HEK293 (cell line): ENCODE measurements around the gene ERI3.

Source experiments
- CTCF ChIA-PET: fragments of 350-600 bp; formaldehyde crosslinking; extraction: SDS; loops from one replicate; lab custom pipeline; 2021; ENCODE audit warnings: antibody characterized with exemption; lab: Yijun Ruan, JAX
- POLR2A ChIA-PET: fragments of 300-600 bp; formaldehyde crosslinking; extraction: SDS; loops from one replicate; lab custom pipeline; 2020; ENCODE audit warnings: antibody characterized with exemption, inconsistent platforms; lab: Yijun Ruan, JAX
- H3K27ac ChIP-seq: fragments of 200-500 bp; sonication (Bioruptor generic); 2 replicates; pipeline ENCODE4 v1.5.1; 2014; ENCODE audit warnings: low read depth, low read length, control low read depth, inconsistent platforms; ENCODE audit errors: extremely low read depth
- H3K36me3 ChIP-seq, 2 experiments: fragments of 200-500 bp in 1 of 2; sonication (Bioruptor generic) in 1 of 2; 1 replicate in 1 of 2; 2 replicates in 1 of 2; pipeline ENCODE4 v1.5.1; 2014 to 2017; ENCODE audit warnings: inconsistent platforms in 2 of 2, low read length in 2 of 2; ENCODE audit not compliant: control insufficient read depth in 2 of 2, insufficient read depth in 1 of 2
- H3K4me1 ChIP-seq: fragments of 200-500 bp; sonication (Bioruptor generic); 2 replicates; pipeline ENCODE4 v1.5.1; 2014; ENCODE audit warnings: mild to moderate bottlenecking, low read length, inconsistent platforms; ENCODE audit not compliant: control insufficient read depth, insufficient read depth
- H3K4me3 ChIP-seq: 2 replicates; pipeline ENCODE4 v1.5.1; 2011; ENCODE audit warnings: low read depth, mild to moderate bottlenecking, control low read depth, low read length, moderate library complexity
- H3K9me3 ChIP-seq: fragments of 200-500 bp; sonication (Bioruptor generic); 2 replicates; pipeline ENCODE4 v1.5.1; 2014; ENCODE audit warnings: low read depth, low read length, inconsistent platforms; ENCODE audit not compliant: control insufficient read depth, insufficient read depth
- EGR2 ChIP-seq: fragments of 450-650 bp; formaldehyde crosslinking; IDR thresholded peaks from 2 replicates; pipeline ENCODE4 v1.5.1; 2016; ENCODE audit warnings: low read depth, missing biosample characterization, missing genetic modification characterization
- MZF1 ChIP-seq: fragments of 450-650 bp; formaldehyde crosslinking; IDR thresholded peaks from 2 replicates; pipeline ENCODE4 v1.5.1; 2017; ENCODE audit warnings: missing biosample characterization, missing genetic modification characterization, borderline replicate concordance
- ZFHX2 ChIP-seq: fragments of 450-650 bp; formaldehyde crosslinking; conservative IDR thresholded peaks from 2 replicates; pipeline ENCODE4 v1.5.1; 2016; ENCODE audit warnings: missing biosample characterization, missing genetic modification characterization
- ZNF248 ChIP-seq: fragments of 450-650 bp; formaldehyde crosslinking; IDR thresholded peaks from 2 replicates; pipeline ENCODE4 v1.5.1; 2017; ENCODE audit warnings: missing biosample characterization, missing genetic modification characterization
- ZNF274 ChIP-seq, 2 experiments: fragments of 200-500 bp in 1 of 2; fragments of 450-650 bp in 1 of 2; sonication (Bioruptor generic) in 1 of 2; formaldehyde crosslinking in 1 of 2; IDR thresholded peaks; 2 replicates each; pipeline versions ENCODE4 v1.5.1 to v1.6.1; 2014 to 2016; ENCODE audit warnings: borderline replicate concordance in 1 of 2, inconsistent platforms in 1 of 2, low read length in 1 of 2, missing biosample characterization in 1 of 2, missing genetic modification characterization in 1 of 2
- ZNF341 ChIP-seq: fragments of 450-650 bp; formaldehyde crosslinking; IDR thresholded peaks from 2 replicates; pipeline ENCODE4; 2016; ENCODE audit warnings: low read depth, missing biosample characterization, missing genetic modification characterization
- ZNF510 ChIP-seq: fragments of 450-650 bp; formaldehyde crosslinking; IDR thresholded peaks from 2 replicates; pipeline ENCODE4 v1.5.1; 2018; ENCODE audit warnings: mild to moderate bottlenecking, missing genetic modification characterization, missing biosample characterization; ENCODE audit not compliant: insufficient replicate concordance
- ZNF513 ChIP-seq: fragments of 450-650 bp; IDR thresholded peaks from 2 replicates; pipeline ENCODE4 v1.5.1; 2018; ENCODE audit warnings: missing biosample characterization, missing genetic modification characterization
- ZNF580 ChIP-seq: fragments of 450-650 bp; formaldehyde crosslinking; IDR thresholded peaks from 2 replicates; pipeline ENCODE4 v1.5.1; 2016; ENCODE audit warnings: missing biosample characterization, missing genetic modification characterization
- ZNF600 ChIP-seq: fragments of 450-650 bp; formaldehyde crosslinking; IDR thresholded peaks from 2 replicates; pipeline ENCODE4 v1.5.1; 2016; ENCODE audit warnings: missing biosample characterization, missing genetic modification characterization
- ZNF660 ChIP-seq: fragments of 450-650 bp; IDR thresholded peaks from 2 replicates; pipeline ENCODE4 v1.5.1; 2018; ENCODE audit warnings: missing biosample characterization, mild to moderate bottlenecking, missing genetic modification characterization
- ZNF707 ChIP-seq: fragments of 450-650 bp; formaldehyde crosslinking; IDR thresholded peaks from 2 replicates; pipeline ENCODE4 v1.5.1; 2016; ENCODE audit warnings: missing biosample characterization, missing genetic modification characterization
- ZNF777 ChIP-seq: fragments of 450-650 bp; formaldehyde crosslinking; IDR thresholded peaks from 2 replicates; pipeline ENCODE4 v1.5.1; 2017; ENCODE audit warnings: missing biosample characterization, missing genetic modification characterization, borderline replicate concordance
- TF ChIP-seq, protein P1 (sequence below): fragments of 450-650 bp; formaldehyde crosslinking; IDR thresholded peaks from 2 replicates; pipeline ENCODE4 v1.5.1; 2016; ENCODE audit warnings: missing biosample characterization, missing genetic modification characterization

Gene ERI3

DNA sequence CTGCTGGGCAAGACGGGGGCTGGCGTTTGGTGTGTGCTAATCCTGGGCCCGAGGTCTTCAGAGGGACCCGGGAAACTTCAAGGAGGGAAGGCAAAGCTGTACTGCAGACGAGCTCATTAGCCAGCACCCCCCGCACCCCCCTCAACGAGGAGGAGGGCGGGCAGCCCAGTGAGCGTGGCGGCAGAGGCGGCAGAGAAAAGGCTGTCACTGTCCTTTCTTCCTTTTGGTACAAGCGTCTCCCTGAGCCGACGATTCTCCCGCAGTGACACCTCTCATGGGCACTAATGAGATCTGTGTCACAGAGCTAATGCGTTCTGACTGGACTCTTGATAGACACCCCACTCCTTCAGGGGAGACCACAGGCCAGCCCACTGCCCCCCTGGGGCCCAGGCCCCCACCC lies 112.3 kb downstream of the ERI3 start:
- CTCF ChIA-PET, result no interaction called here
- Histone ChIP-seq H3K36me3 (peaks cover 0 to 59% of the 10 kb centered on the region in 2 experiments; a peak in 1 of 3 replicates), H3K4me1 (peaks cover 15% of the 10 kb centered on the region), H3K4me3 (no peak overlapping the region), H3K27ac (no peak overlapping the region), H3K9me3 (no peaks in the 10 kb centered on the region)
- TF ChIP-seq ZNF777 (tag by site-specific recombination), result no peak
- no peak for TF ChIP-seq ZNF510 (tag by site-specific recombination)
- TF ChIP-seq ZNF707 (tag by site-specific recombination), result no peak
- no peak for TF ChIP-seq ZNF248 (tag by site-specific recombination)
- no peak for TF ChIP-seq ZNF274 (IDR thresholded peaks at IDR 0.05; ENCODE audit: low read length)
- no peak for TF ChIP-seq ZNF274 (tag by site-specific recombination; IDR thresholded peaks at IDR 0.05; ENCODE audit: borderline replicate concordance)
- no peak for TF ChIP-seq ZNF513 (tag by site-specific recombination)
- no peak for TF ChIP-seq ZNF660
- TF ChIP-seq ZNF580 (tag by site-specific recombination), result no peak
- no peak for TF ChIP-seq ZFHX2 (tag by site-specific recombination)
- POLR2A ChIA-PET, result no interaction called here

DNA sequence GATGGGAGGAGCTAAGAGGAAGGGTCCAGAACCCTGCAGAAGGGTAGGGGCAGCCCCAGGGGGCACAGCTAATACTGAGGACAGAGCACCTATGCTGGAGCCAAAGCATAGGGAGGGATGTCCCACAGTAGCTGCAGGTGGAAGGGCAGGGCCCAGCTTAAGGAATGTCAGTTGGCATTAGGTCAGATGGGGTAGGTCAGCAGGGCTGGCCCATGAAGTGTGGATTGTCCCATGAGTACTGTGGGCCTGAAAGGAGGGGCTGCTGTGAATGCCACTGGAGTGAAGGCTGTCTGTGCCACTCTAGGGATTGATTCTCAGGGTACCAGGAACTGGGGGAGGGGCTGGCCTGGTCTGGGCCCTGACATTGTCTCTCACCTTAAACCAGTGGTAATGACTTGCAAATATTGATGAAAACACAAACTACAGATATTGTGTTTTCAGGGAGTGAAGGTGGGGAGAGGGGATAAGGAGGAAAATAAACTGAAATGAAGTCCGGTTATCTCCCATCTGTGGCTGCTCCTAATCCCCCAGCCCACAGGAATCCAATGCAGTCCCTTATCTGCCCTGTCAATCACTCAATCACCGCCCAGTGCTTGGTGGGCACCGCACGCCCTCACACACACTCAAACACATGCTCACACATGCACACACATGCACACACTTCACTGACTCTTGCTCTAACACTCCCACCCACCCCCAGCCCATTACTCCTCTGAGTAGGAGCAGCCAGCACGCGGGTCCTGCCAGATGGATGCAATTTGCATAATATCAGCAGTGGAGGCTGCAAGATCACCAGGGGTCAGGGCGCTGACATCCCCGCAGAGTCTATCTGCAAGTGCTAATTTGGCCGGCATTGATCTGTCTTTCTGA lies 114.0 kb downstream of the ERI3 start:
- POLR2A ChIA-PET, result no interaction called here

DNA sequence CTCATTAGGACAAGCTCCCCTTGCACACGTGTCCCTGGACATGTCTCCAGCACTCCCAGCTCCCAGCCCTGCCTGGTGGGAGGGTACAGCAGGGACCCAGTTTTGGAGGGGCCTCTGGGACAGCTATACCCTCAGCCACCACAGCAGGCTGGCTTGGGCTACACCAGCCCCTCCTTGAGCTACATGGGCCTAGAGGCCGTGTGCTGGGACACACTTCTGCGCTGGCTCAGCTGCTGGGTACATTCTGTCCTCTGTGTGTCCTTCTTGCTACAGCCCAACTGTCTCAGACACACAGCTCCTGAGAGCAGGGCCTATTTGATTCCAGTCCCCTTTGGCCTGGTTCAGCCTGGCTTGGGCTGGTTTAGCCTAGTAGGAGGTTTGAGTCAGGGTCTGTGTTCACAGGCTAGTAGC lies 115.1 kb downstream of the ERI3 start:
- H3K36me3 ChIP-seq, result peaks cover 0 to 38% of the 10 kb centered on the region in 2 experiments; a peak in 1 of 3 replicates
- no peaks in the 10 kb centered on the region for H3K9me3 ChIP-seq
- no peak overlapping the region for H3K4me3 ChIP-seq
- TF ChIP-seq ZNF600 (tag by site-specific recombination) (peak; percentile 13; the same call in 1 of the 2 replicates), ZNF341 (tag by site-specific recombination) (no peak)
- peak overlapping the region; percentile 45; the same call in 1 of the 2 replicates for H3K27ac ChIP-seq
- peaks cover 19% of the 10 kb centered on the region for H3K4me1 ChIP-seq
- POLR2A ChIA-PET, result no interaction called here
- CTCF ChIA-PET, result interaction anchor here (0.5 to 1.2 kb wide), 4 partner anchors 8 to 355 kb away, joined by 3 to 4 read pairs (median 4); no protein-coding TSS in a partner anchor

More for the DNA sequence above, 114.0 kb downstream of the ERI3 start:
- Histone ChIP-seq H3K4me1 (peaks cover 19% of the 10 kb centered on the region), H3K36me3 (peaks cover 0 to 44% of the 10 kb centered on the region in 2 experiments; a peak in 1 of 3 replicates), H3K4me3 (no peak overlapping the region), H3K9me3 (no peaks in the 10 kb centered on the region), H3K27ac (no peak overlapping the region)
- peak; percentile 99 for TF ChIP-seq EGR2 (tag by site-specific recombination)
- TF ChIP-seq, protein P1, sequence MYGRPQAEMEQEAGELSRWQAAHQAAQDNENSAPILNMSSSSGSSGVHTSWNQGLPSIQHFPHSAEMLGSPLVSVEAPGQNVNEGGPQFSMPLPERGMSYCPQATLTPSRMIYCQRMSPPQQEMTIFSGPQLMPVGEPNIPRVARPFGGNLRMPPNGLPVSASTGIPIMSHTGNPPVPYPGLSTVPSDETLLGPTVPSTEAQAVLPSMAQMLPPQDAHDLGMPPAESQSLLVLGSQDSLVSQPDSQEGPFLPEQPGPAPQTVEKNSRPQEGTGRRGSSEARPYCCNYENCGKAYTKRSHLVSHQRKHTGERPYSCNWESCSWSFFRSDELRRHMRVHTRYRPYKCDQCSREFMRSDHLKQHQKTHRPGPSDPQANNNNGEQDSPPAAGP (tag by site-specific recombination), result 0 out of 2 replicates have a peak, but pooled peaks have one; percentile 25
- TF ChIP-seq ZFHX2 (tag by site-specific recombination), result peak; percentile 99
- no peak for TF ChIP-seq MZF1 (tag by site-specific recombination)
- CTCF ChIA-PET, result interaction anchor here (1.2 kb wide), 1 partner anchor 43 kb away, joined by 4 read pairs; no protein-coding TSS in a partner anchor
